ENCODE measurements around the gene SEC24A.
A peak's percentile ranks its signal among the peaks of the same experiment; 100 is the strongest.
"Not testable (repeated sequence)": the region's sequence is repeated elsewhere in the genome, so short reads cannot be mapped to it uniquely, and the experiment has no call there.

SEC24A gene

GRCh38 chr5:134648425-134649162 lies at the start of gene SEC24A:
TSS of gene SEC24A (plus strand) at chr5:134648785. CDS start at chr5:134649077, 292 bp downstream.
- peak; percentile 92 for DNase-seq

GRCh38 chr5:134599820-134600219 lies 48.8 kb upstream of the SEC24A start:
- DNase-seq = not testable (repeated sequence)

DNA sequence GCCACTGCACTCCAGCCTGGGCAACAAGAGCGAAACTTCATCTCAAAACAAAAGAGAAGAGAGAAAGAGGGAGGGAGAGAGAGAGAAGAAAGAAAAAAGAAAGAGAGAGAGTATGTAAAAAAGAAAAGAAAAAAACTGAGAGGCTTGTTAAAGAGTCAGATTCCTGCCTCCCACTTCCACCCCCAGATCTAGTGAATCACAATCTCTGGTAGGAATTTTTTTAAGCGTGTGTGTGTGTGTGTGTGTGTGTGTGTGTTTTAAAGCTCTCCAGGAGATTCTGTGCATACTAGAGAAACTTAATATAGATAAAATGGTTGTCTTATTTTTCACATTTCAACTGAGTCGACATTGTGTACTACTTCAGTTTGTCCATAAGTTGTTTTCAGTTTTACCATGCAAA lies 48.0 kb upstream of the SEC24A start:
- no peak for DNase-seq

- no peak for DNase-seq
Observed at GRCh38 chr5:134603059-134603458, 45.5 kb upstream of the SEC24A start.

- DNase-seq = no peak
Observed at GRCh38 chr5:134604908-134605307, 43.7 kb upstream of the SEC24A start.

- no peak for DNase-seq
Observed at GRCh38 chr5:134606726-134607125, 41.9 kb upstream of the SEC24A start.

- DNase-seq = no peak
Observed at GRCh38 chr5:134608555-134608954, 40.0 kb upstream of the SEC24A start.

GRCh38 chr5:134609232-134609851 lies 39.2 kb upstream of the SEC24A start:
- no peak for DNase-seq

- no peak for DNase-seq
Observed at GRCh38 chr5:134610725-134611124, 37.9 kb upstream of the SEC24A start.

- DNase-seq = no peak
Observed at GRCh38 chr5:134611515-134611914, 37.1 kb upstream of the SEC24A start.

GRCh38 chr5:134614450-134615085 lies 34.0 kb upstream of the SEC24A start:
- DNase-seq = no peak

DNA sequence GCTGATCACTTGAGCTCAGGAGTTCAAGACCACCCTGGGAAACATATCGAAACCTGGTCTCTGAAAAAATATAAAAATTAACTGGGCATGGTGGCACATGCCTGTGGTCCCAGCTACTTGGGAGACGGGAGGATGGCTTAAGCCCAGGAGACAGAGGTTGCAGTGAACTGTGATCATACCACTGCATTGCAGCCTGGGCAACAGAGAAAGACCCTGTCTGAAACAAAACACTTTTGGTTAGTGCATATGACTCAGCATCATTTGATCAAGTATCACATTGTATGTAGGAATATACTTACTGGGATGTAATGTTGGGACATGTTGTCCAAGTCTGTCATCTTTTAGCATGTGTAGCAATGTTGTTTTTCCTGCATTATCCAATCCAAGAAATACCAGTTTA lies 28.0 kb upstream of the SEC24A start:
- DNase-seq = no peak

GRCh38 chr5:134625559-134625958 lies 23.0 kb upstream of the SEC24A start:
- no peak for DNase-seq

GRCh38 chr5:134626369-134627014 lies 22.1 kb upstream of the SEC24A start:
- DNase-seq = no peak

DNA sequence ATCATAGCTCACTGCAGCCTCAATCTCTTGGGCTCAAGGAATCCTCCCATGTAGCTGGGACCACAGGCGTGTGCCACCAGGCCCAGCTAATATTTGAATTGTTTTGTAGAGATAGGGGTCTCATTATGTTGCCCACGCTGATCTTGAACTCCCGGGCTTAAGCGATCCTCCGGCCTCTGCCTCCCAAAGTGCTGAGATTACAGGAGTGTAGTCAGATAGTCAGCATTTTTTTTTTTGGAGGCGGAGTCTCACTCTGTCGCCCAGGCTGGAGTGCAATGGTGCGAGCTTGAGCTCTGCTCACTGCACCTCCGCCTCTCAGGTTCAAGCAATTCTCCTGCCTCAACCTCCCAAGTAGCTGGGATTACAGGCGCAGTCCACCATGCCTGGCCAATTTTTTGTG lies 14.4 kb upstream of the SEC24A start:
- no peak for DNase-seq

DNA sequence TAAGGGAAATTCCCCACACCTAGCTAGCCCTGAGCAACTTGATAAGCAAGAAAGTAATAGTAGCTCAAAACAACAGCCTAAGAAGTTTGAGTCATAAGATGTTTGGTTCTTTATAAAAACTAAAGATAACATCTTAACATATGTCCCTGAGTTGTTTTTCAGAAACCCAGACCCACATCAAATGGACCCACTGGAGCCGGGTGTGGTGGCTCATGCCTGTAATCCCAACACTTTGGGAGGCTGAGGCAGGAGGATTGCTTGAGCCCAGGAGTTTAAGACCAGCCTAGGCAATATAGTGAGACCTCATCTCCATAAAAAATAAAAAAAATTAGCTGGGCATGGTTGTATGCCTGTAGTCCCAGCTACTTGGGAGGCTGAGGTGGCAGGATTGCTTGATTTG lies 13.2 kb upstream of the SEC24A start:
- DNase-seq = not testable (repeated sequence)

GRCh38 chr5:134637116-134637721 lies 11.4 kb upstream of the SEC24A start:
- no peak for DNase-seq

DNA sequence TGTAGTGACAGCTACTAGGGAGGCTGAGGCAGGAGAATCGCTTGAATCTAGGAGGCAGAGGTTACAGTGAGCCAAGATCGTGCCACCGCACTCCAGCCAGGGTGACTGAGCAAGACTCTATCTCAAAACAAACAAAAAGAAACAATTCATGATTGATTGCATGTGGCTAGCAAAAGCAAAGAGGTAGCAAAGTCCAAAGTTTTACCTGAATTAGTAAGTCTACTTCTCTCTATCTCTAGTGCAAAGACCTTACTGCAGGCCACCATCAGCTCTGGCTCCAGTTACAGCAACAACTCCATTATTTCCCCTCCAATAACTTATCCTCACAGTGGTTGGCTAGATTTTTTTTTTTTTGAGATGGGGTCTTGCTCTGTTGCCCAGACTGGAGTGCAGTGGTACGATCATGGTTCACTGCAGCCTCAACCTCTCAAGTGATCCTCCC lies 9.8 kb upstream of the SEC24A start:
- no peak for DNase-seq

DNA sequence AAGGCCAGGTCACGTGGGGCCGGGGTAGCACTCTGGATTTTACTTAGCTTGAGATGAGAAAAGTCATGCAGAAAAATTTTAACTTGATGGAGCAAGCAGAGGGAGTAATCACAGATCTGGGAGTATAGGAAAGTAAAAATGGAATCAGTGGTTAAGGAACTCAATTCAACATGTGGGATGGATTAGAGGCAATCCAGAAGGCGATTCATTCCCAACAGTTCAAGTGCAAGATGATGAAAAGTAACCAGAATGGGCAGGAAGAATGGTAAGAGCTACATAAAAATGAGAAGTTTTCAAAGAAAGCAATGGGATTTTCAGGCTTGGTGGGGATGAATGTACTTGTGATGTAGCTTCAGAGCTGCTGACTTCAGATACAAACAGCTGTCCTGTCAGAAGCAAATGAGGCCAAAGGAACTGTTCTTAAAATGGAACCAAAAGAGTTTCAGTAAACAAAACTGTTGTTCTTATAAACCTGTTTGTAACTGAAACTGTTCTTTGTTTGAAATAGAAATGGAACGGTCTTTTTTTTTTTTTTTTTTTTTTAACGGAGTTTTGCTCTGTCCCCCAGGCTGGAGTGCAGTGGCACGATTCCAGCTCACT lies 5.6 kb upstream of the SEC24A start:
- no peak for DNase-seq

DNA sequence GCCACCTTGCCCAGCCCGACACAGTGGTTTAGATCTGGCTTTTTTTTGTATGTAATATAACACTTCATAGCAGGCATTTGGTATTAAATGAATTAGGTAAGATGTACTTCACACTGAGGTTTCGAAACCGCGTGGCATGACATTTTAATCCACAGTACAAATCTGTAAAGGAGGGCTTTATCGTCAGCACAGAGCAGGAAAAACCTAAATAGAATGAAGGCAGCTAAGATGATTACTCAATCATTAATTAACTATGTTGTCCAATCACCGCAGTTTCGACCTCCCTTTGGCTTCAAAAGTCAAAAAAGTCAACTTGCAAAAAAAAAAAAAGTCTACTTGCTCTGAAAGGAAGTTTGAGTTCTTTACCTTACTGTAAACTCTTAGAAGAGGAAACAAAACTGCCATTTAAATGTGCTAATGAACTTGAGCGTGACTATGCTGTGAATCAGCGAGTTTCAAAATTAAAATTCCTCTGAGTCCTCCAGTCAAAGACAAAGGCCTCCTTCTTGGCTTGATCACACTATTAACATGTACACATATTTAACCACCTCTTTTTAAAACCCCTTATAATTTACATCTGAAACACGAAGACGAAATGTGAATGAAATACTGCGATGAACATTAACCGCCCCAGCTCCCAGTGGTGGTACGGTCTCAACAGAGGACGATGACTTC lies 698 bp upstream of the SEC24A start:
- DNase-seq = peak; percentile 51

DNA sequence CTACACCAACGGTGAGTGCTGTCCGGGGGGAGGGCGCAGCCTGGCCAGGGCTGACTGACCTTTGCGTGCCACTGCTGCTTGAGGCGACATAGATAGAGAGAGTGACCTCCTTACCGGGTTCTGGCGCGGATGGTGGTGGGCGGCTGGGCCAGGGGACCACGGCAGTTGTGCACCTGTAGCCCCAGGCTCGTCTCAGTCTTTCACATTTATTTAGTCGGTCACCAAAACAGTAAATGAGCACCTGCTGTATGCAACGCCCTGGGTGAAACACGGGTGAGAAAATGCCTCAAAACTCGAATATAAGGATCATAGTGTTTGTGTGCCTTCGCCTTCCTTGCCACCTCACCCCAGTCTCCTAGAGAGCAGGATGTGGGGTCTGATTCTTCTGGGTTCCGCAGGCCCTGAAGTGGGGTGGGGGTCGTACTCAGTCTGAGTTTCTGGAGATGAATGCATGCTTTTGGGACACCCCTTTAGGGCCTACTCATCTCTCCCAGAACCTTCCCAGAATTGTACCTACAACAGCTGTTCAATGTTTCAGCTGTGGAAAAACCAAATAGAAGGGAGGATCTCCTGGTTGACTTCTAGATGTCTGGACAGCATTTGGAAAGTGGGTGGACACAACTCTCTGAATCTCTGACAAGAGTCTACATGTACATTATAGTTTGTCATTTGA lies 714 bp downstream of the SEC24A start:
- peak; percentile 34 for DNase-seq

DNA sequence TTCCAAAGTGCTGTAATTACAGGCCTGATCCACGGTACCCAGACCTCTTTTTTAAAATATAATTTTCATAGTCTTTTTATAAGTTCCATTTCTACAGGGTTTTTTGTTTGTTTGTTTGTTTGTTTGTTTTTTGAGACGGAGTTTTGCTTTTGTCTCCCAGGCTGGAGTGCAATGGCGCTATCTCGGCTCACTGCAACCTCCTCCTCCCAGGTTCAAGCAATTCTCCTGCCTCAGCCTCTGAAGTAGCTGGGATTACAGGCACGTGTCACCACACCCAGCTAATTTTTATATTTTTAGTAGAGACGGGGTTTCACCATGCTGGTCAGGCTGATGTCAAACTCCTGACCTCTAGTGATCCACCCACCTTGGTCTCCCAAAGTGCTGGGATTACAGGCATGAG lies 2.1 kb downstream of the SEC24A start:
- DNase-seq = not testable (repeated sequence)

All from stimulated activated CD8-positive, alpha-beta memory T cell treated with anti-CD3 and anti-CD28 coated beads, Interleukin-4, amount 100 ng/mL, for 48 hours (primary cell).